Transverse colon (tissue), 4 donors: ENCODE results near the gene SPATA16.

ENCODE experiments used
- POLR2A ChIP-seq: fragments of 450-650 bp; IDR thresholded peaks from one replicate; pipeline ENCODE4 v1.6.1; 2016; ENCODE audit warnings: antibody characterized with exemption, mild to moderate bottlenecking, moderate library complexity
- POLR2AphosphoS5 ChIP-seq, 3 donors: sonication (generic); formaldehyde crosslinking; IDR thresholded peaks; one replicate each; pipeline ENCODE4 v1.6.1; 2016; ENCODE audit warnings: antibody characterized with exemption in 3 of 3
- TF ChIP-seq, protein P1 (sequence below), 5 experiments: fragments of 200-600 bp in 3 of 5; fragments of 450-650 bp in 2 of 5; sonication (generic) in 3 of 5; IDR thresholded peaks; 1 replicate in 2 of 5; 2 replicates in 3 of 5; pipeline ENCODE4 v1.5.1; 2016 to 2017; ENCODE audit warnings: antibody characterized with exemption in 5 of 5, inconsistent platforms in 3 of 5, mild to moderate bottlenecking in 2 of 5, moderate library complexity in 1 of 5

DNA sequence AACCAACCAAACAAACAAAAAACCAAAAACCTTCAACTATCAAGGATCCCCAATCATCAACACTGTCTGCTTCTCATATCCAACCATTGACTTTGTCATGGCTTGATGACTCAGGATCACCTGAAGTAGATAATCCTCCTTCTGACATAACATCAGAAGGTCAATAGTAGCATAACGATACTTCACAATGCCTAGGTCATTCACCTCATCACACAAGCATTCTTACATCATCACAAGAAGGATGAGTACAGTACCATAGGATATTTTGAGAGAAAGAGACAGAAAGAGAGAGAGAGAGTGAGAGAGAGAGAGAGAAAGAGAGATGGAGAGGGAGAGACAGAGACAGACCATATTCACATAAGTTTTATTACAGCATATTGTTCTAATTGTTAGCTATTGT is 42.1 kb downstream of the SPATA16 start:
- TF ChIP-seq, protein P1, sequence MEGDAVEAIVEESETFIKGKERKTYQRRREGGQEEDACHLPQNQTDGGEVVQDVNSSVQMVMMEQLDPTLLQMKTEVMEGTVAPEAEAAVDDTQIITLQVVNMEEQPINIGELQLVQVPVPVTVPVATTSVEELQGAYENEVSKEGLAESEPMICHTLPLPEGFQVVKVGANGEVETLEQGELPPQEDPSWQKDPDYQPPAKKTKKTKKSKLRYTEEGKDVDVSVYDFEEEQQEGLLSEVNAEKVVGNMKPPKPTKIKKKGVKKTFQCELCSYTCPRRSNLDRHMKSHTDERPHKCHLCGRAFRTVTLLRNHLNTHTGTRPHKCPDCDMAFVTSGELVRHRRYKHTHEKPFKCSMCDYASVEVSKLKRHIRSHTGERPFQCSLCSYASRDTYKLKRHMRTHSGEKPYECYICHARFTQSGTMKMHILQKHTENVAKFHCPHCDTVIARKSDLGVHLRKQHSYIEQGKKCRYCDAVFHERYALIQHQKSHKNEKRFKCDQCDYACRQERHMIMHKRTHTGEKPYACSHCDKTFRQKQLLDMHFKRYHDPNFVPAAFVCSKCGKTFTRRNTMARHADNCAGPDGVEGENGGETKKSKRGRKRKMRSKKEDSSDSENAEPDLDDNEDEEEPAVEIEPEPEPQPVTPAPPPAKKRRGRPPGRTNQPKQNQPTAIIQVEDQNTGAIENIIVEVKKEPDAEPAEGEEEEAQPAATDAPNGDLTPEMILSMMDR (IDR thresholded peaks at IDR 0.05), result no peak
- no peak for TF ChIP-seq POLR2A
- TF ChIP-seq POLR2AphosphoS5 (IDR thresholded peaks at IDR 0.05), result no peak
